Loucy (cell line): ENCODE measurements around the gene SBDS.
"Not testable (repeated sequence)": the region's sequence is repeated elsewhere in the genome, so short reads cannot be mapped to it uniquely, and the experiment has no call there.

Source experiments
- EZH2phosphoT487 ChIP-seq: fragments of 200-600 bp; IDR thresholded peaks from 2 replicates; pipeline ENCODE4 v1.6.1; 2018; ENCODE audit warnings: antibody characterized with exemption, mild to moderate bottlenecking, moderate library complexity, borderline replicate concordance
- TF ChIP-seq, protein P1 (sequence below): fragments of 200-600 bp; sonication (generic); conservative IDR thresholded peaks from 2 replicates; pipeline ENCODE4 v1.5.1; 2014; ENCODE audit warnings: mild to moderate bottlenecking, antibody characterized with exemption, low read length

GRCh38 chr7:67043559-67043930, 48.2 kb upstream of the SBDS start:
- TF ChIP-seq, protein P1, sequence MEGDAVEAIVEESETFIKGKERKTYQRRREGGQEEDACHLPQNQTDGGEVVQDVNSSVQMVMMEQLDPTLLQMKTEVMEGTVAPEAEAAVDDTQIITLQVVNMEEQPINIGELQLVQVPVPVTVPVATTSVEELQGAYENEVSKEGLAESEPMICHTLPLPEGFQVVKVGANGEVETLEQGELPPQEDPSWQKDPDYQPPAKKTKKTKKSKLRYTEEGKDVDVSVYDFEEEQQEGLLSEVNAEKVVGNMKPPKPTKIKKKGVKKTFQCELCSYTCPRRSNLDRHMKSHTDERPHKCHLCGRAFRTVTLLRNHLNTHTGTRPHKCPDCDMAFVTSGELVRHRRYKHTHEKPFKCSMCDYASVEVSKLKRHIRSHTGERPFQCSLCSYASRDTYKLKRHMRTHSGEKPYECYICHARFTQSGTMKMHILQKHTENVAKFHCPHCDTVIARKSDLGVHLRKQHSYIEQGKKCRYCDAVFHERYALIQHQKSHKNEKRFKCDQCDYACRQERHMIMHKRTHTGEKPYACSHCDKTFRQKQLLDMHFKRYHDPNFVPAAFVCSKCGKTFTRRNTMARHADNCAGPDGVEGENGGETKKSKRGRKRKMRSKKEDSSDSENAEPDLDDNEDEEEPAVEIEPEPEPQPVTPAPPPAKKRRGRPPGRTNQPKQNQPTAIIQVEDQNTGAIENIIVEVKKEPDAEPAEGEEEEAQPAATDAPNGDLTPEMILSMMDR = not testable (repeated sequence)
- not testable (repeated sequence) for TF ChIP-seq EZH2phosphoT487
